Gastroesophageal sphincter (tissue), 3 donors: ENCODE measurements around the gene HLA-DMB.

Source experiments
- EP300 ChIP-seq: sonication (generic); formaldehyde crosslinking; IDR thresholded peaks from one replicate; pipeline ENCODE4 v1.6.1; 2017; ENCODE audit warnings: antibody characterized with exemption, mild to moderate bottlenecking
- POLR2A ChIP-seq, 2 donors: fragments of 450-650 bp; IDR thresholded peaks; one replicate each; pipeline ENCODE4 v1.6.1; 2017; ENCODE audit warnings: antibody characterized with exemption in 2 of 2, mild to moderate bottlenecking in 2 of 2, moderate library complexity in 1 of 2
- POLR2AphosphoS5 ChIP-seq: sonication (generic); formaldehyde crosslinking; IDR thresholded peaks from one replicate; pipeline ENCODE4 v1.6.1; 2017; ENCODE audit warnings: antibody characterized with exemption
- TF ChIP-seq, protein P1 (sequence below), 4 experiments: fragments of 200-600 bp in 2 of 4; fragments of 450-650 bp in 2 of 4; sonication (generic) in 1 of 4; IDR thresholded peaks; one replicate each; pipeline ENCODE4 v1.5.1; 2017 to 2019; ENCODE audit warnings: antibody characterized with exemption in 4 of 4, mild to moderate bottlenecking in 2 of 4, moderate library complexity in 2 of 4

DNA sequence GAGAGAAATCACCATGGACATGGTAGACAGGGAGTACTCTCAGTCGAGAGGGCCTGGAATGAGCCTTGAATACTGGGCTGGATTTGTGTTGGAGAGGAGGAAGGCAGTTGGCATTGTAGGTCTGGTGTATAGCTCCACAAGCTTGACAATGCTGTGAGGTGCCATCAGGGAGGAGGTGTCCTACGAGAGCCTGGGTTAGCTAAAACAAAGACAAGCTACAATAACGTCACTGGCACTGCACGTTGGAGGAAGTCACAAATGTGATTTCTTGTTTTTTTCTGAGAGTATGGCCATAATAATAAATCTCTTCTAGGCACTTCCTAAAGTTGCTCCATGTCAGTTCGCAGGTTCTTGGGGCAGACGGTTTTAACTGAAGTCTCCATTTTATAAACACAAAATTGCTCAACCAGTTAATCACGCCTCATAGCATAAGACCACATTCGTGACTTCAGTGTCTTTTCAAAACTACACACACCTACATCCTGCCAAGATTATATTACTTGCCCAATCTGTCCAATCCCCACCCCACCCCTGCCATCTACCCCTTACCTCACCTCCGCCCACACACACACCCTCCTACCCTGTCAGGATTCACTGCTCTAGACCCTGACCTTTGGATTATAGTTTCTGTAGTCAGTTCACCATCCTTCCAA is 4.4 kb upstream of the HLA-DMB start:
- TF ChIP-seq, protein P1, sequence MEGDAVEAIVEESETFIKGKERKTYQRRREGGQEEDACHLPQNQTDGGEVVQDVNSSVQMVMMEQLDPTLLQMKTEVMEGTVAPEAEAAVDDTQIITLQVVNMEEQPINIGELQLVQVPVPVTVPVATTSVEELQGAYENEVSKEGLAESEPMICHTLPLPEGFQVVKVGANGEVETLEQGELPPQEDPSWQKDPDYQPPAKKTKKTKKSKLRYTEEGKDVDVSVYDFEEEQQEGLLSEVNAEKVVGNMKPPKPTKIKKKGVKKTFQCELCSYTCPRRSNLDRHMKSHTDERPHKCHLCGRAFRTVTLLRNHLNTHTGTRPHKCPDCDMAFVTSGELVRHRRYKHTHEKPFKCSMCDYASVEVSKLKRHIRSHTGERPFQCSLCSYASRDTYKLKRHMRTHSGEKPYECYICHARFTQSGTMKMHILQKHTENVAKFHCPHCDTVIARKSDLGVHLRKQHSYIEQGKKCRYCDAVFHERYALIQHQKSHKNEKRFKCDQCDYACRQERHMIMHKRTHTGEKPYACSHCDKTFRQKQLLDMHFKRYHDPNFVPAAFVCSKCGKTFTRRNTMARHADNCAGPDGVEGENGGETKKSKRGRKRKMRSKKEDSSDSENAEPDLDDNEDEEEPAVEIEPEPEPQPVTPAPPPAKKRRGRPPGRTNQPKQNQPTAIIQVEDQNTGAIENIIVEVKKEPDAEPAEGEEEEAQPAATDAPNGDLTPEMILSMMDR (IDR thresholded peaks at IDR 0.05): no peak
- TF ChIP-seq POLR2A (IDR thresholded peaks at IDR 0.05) (no peak), POLR2AphosphoS5 (no peak), EP300 (no peak)
